GM23338 (cell line): ENCODE results near the gene POLR3F. TPM values are rescaled to one million over a fixed set of nuclear protein-coding genes. Genes with fewer than 3 reads are reported as not detected.
"Not testable (repeated sequence)": the region's sequence is repeated elsewhere in the genome, so short reads cannot be mapped to it uniquely, and the experiment has no call there.

ENCODE experiments used
- ATAC-seq: fragments of 200-7000 bp; cut with Tn5 transposase; 3 replicates; pipeline ENCODE4 v1.9.1; 2020
- DNase-seq: peaks from one replicate; pipeline ENCODE4 v3.0.0-alpha.2; 2015; ENCODE audit warnings: low spot score
- H2AFZ ChIP-seq: fragments of 200-600 bp; sonication (generic); 2 replicates; pipeline ENCODE4 v1.8.0; 2016; ENCODE audit warnings: antibody characterized with exemption, mild to moderate bottlenecking, moderate library complexity
- H3F3A ChIP-seq: fragments of 200-600 bp; sonication (generic); replicated peaks from 2 replicates; pipeline ENCODE4 v1.8.0; 2017; ENCODE audit warnings: antibody characterized with exemption, mixed run types, low read depth
- H3K27ac ChIP-seq: fragments of 200-600 bp; sonication (generic); 2 replicates; pipeline ENCODE4 v1.6.1; 2016; ENCODE audit warnings: low read depth
- H3K27me3 ChIP-seq: fragments of 200-600 bp; sonication (generic); 2 replicates; pipeline ENCODE4 v1.8.0; 2016; ENCODE audit warnings: mild to moderate bottlenecking, mixed run types, moderate library complexity; ENCODE audit not compliant: insufficient read depth
- H3K36me3 ChIP-seq: fragments of 200-600 bp; sonication (generic); 2 replicates; pipeline ENCODE4 v1.8.0; 2016; ENCODE audit warnings: mild to moderate bottlenecking; ENCODE audit not compliant: insufficient read depth
- H3K4me1 ChIP-seq: fragments of 200-600 bp; sonication (generic); 2 replicates; pipeline ENCODE4 v1.8.0; 2016; ENCODE audit warnings: mild to moderate bottlenecking, moderate library complexity; ENCODE audit not compliant: insufficient read depth
- H3K4me2 ChIP-seq: fragments of 200-600 bp; sonication (generic); 2 replicates; pipeline ENCODE4 v1.7.1; 2017; ENCODE audit warnings: mixed run types
- H3K4me3 ChIP-seq: fragments of 200-600 bp; sonication (generic); 2 replicates; pipeline ENCODE4 v1.6.1; 2016; ENCODE audit warnings: mixed run types
- H3K79me2 ChIP-seq: fragments of 200-600 bp; sonication (generic); replicated peaks from 2 replicates; pipeline ENCODE4 v1.8.0; 2017; ENCODE audit warnings: mild to moderate bottlenecking; ENCODE audit not compliant: insufficient read depth
- H3K9me2 ChIP-seq: fragments of 200-600 bp; sonication (generic); 2 replicates; pipeline ENCODE4 v1.8.0; 2017; ENCODE audit not compliant: insufficient read depth
- H4K20me1 ChIP-seq: fragments of 200-600 bp; sonication (generic); replicated peaks from 2 replicates; pipeline ENCODE4 v1.8.0; 2017; ENCODE audit warnings: mild to moderate bottlenecking; ENCODE audit not compliant: insufficient read depth
- H3K27ac Mint-ChIP-seq: 2 replicates; pipeline ENCODE4 v1.8.0; 2020; ENCODE audit warnings: inconsistent platforms, mild to moderate bottlenecking, moderate library complexity, mixed read lengths
- H3K27me3 Mint-ChIP-seq: 3 replicates; pipeline ENCODE4 v1.8.0; 2022; ENCODE audit warnings: low read depth, mild to moderate bottlenecking, moderate library complexity, mixed read lengths, inconsistent platforms; ENCODE audit not compliant: insufficient read depth, poor library complexity
- H3K36me3 Mint-ChIP-seq: 3 replicates; pipeline ENCODE4 v1.8.0; 2021; ENCODE audit warnings: low read depth, mild to moderate bottlenecking, inconsistent platforms, moderate library complexity, mixed read lengths
- H3K4me1 Mint-ChIP-seq: 3 replicates; pipeline ENCODE4 v1.8.0; 2020; ENCODE audit warnings: mild to moderate bottlenecking, inconsistent platforms, mixed read lengths
- H3K4me3 Mint-ChIP-seq: 3 replicates; pipeline ENCODE4 v1.8.0; 2021; ENCODE audit warnings: moderate library complexity, mild to moderate bottlenecking, inconsistent platforms, mixed read lengths
- H3K9me3 Mint-ChIP-seq: 3 replicates; pipeline ENCODE4 v1.8.0; 2020; ENCODE audit warnings: moderate library complexity, mild to moderate bottlenecking, inconsistent platforms, mixed read lengths
- CREB1 ChIP-seq: fragments of 250-450 bp; sonication (Bioruptor Pico); IDR thresholded peaks from 2 replicates; pipeline ENCODE4 v1.5.0; 2020; ENCODE audit warnings: low read depth, mild to moderate bottlenecking, moderate library complexity
- CTCF ChIP-seq, 2 experiments: fragments of 200-600 bp in 1 of 2; sonication (generic) in 1 of 2; conservative IDR thresholded peaks; 2 replicates each; pipeline versions ENCODE4 v1.5.1 to v1.6.1; 2016 to 2017; ENCODE audit warnings: antibody characterized with exemption in 2 of 2, low read depth in 2 of 2, mild to moderate bottlenecking in 2 of 2, moderate library complexity in 1 of 2
- EZH2 ChIP-seq: fragments of 200-600 bp; sonication (generic); IDR thresholded peaks from one replicate; pipeline ENCODE4 v1.8.0; 2017; ENCODE audit warnings: antibody characterized with exemption, mild to moderate bottlenecking, low read depth; ENCODE audit not compliant: unreplicated experiment
- JUNB ChIP-seq: IDR thresholded peaks from one replicate; pipeline ENCODE4 v1.6.1; 2016; ENCODE audit warnings: antibody characterized with exemption; ENCODE audit not compliant: unreplicated experiment
- NANOG ChIP-seq: IDR thresholded peaks from 2 replicates; pipeline ENCODE4 v1.6.1; 2016; ENCODE audit warnings: antibody characterized with exemption, borderline replicate concordance
- REST ChIP-seq: IDR thresholded peaks from one replicate; pipeline ENCODE4 v1.6.1; 2018; ENCODE audit warnings: antibody characterized with exemption; ENCODE audit not compliant: unreplicated experiment
- ZNF331 ChIP-seq: fragments of 250-450 bp; sonication (Bioruptor Pico); IDR thresholded peaks from 2 replicates; pipeline ENCODE4 v1.5.0; 2020; ENCODE audit warnings: low read depth, mild to moderate bottlenecking, moderate library complexity
- polyA plus RNA-seq: library from polyadenylated mRNA; unstranded; fragments of >200 nt; fragmentation: Nextera tagmentation; extraction: Ambion mirVana; gene quantifications from 2 replicates; pipeline ENCODE4 v1.2.1, GENCODE V29; 2016
- total RNA-seq: library from RNA; depleted of rRNA; stranded (reverse); fragments of >200 nt; shearing (Covaris generic); gene quantifications from 2 replicates; pipeline ENCODE4 v1.2.3, GENCODE V29; 2014
- TF ChIP-seq, protein P1 (sequence below): IDR thresholded peaks from 2 replicates; pipeline ENCODE4 v1.6.1; 2016; ENCODE audit warnings: antibody characterized with exemption

Gene POLR3F
- total and polyA plus RNA-seq, 2 experiments from 2014 or later = 11.0 to 30.6 TPM

DNA sequence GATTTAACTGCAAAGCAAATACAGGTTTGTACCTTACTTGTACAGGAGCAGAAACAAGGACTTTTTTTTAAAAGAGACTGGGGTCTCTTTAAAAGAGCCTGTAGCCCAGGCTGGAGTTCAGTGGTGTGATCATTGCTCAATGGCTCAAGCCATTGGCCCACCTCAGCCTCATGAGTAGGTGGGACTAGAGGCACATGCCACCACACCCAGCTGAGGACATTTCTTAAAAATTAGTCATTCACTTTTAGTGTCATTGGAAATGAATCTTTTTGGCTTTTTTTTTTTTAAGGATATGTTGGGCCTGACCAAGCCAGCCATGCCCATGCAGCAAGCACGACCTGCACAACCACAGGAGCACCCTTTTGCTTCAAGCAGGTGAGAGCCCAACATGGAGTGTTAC, 57.5 kb downstream of the POLR3F start:
- no peak overlapping the region for H3K27ac Mint-ChIP-seq
- no peak overlapping the region for H3K4me3 Mint-ChIP-seq
- no peak overlapping the region for H3K4me3 ChIP-seq
- H3K9me2 ChIP-seq = no peaks in the 10 kb centered on the region
- TF ChIP-seq EZH2 (no peak), NANOG (no peak), JUNB (no peak), CTCF (conservative IDR thresholded peaks at IDR 0.05; ENCODE audit: low read depth in 2 of 2) (no peak), CREB1 (CRISPR knock-in tag) (no peak), REST (no peak), ZNF331 (CRISPR knock-in tag) (no peak)
- TF ChIP-seq, protein P1, sequence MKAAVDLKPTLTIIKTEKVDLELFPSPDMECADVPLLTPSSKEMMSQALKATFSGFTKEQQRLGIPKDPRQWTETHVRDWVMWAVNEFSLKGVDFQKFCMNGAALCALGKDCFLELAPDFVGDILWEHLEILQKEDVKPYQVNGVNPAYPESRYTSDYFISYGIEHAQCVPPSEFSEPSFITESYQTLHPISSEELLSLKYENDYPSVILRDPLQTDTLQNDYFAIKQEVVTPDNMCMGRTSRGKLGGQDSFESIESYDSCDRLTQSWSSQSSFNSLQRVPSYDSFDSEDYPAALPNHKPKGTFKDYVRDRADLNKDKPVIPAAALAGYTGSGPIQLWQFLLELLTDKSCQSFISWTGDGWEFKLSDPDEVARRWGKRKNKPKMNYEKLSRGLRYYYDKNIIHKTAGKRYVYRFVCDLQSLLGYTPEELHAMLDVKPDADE = no peak
- no peak overlapping the region for H2AFZ ChIP-seq
- H3K27me3 Mint-ChIP-seq = peaks cover 2% of the 10 kb centered on the region
- peaks cover 58% of the 10 kb centered on the region for H3K36me3 Mint-ChIP-seq
- 0 out of 2 replicates have a peak, but pooled peaks cover 3% of the 10 kb centered on the region for H3F3A ChIP-seq
- no peaks in the 10 kb centered on the region for H3K9me3 Mint-ChIP-seq
- no peak overlapping the region for H3K27ac ChIP-seq
- H3K27me3 ChIP-seq = no peaks in the 10 kb centered on the region
- H3K4me2 ChIP-seq = no peak overlapping the region
- ATAC-seq = no peak
- no peak for DNase-seq
- H4K20me1 ChIP-seq = peaks cover 9% of the 10 kb centered on the region; the same call in 1 of the 2 replicates
- H3K4me1 ChIP-seq = no peaks in the 10 kb centered on the region
- no peaks in the 10 kb centered on the region for H3K4me1 Mint-ChIP-seq
- H3K79me2 ChIP-seq = no peaks in the 10 kb centered on the region
- H3K36me3 ChIP-seq = peaks cover 32% of the 10 kb centered on the region

- H3K4me3 Mint-ChIP-seq, H3K4me2 ChIP-seq, H3K79me2 ChIP-seq, H3K4me1 ChIP-seq, H2AFZ ChIP-seq, H3F3A ChIP-seq, H3K27me3 Mint-ChIP-seq, H3K4me1 Mint-ChIP-seq, H3K4me3 ChIP-seq, H3K27me3 ChIP-seq, DNase-seq, ATAC-seq, H3K27ac Mint-ChIP-seq, H3K9me2 ChIP-seq, H3K27ac ChIP-seq, H4K20me1 ChIP-seq, H3K9me3 Mint-ChIP-seq: not testable (repeated sequence)
- H3K36me3 Mint-ChIP-seq = peaks cover 74% of the 10 kb centered on the region
- H3K36me3 ChIP-seq = peaks cover 43% of the 10 kb centered on the region
These were observed 59.6 kb downstream of the POLR3F start for GRCh38 chr20:18526761-18527160.
